GM12865 (cell line): ENCODE results near the gene FOXL1.

Experiments
- DNase-seq: peaks from one replicate; pipeline ENCODE4 v3.0.0; 2010; ENCODE audit warnings: low read depth
- H3K4me3 ChIP-seq: 2 replicates; pipeline ENCODE4 v1.5.1; 2011; ENCODE audit warnings: mild to moderate bottlenecking, low read depth, low read length, control low read depth
- CTCF ChIP-seq: IDR thresholded peaks from 2 replicates; pipeline ENCODE4 v1.5.1; 2011; ENCODE audit warnings: low read length, control low read depth, low read depth, inconsistent platforms; ENCODE audit not compliant: insufficient read depth; ENCODE audit errors: missing control alignments

FOXL1 gene

DNA sequence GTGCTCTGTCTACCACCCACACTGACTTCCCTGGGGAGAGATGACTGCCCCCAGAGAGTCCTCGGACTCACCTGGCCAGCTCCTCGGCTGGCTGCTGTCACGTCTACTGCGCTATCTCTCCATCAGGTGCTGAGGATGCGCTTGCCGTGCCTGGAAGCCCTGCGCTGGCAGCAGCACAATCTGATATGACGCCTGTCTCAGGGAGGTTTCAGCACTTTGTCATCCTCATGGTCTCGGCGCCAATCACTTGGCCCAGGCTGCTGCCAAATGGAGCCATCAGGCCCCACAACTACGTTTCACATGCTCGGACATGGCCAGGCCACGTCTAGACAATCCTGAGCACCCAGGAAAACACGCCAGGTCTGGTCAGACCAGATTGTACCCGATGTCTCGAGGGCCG, 46.7 kb downstream of the FOXL1 start:
- TF ChIP-seq CTCF: no peak
- H3K4me3 ChIP-seq: no peak overlapping the region
- DNase-seq: no peak

- no peak for TF ChIP-seq CTCF
- no peak overlapping the region for H3K4me3 ChIP-seq
- no peak for DNase-seq
These were observed 47.5 kb downstream of the FOXL1 start for GRCh38 chr16:86625821-86626220.

GRCh38 chr16:86626284-86626683, 47.9 kb downstream of the FOXL1 start:
- DNase-seq: no peak
- TF ChIP-seq CTCF: no peak
- H3K4me3 ChIP-seq: no peak overlapping the region

DNA sequence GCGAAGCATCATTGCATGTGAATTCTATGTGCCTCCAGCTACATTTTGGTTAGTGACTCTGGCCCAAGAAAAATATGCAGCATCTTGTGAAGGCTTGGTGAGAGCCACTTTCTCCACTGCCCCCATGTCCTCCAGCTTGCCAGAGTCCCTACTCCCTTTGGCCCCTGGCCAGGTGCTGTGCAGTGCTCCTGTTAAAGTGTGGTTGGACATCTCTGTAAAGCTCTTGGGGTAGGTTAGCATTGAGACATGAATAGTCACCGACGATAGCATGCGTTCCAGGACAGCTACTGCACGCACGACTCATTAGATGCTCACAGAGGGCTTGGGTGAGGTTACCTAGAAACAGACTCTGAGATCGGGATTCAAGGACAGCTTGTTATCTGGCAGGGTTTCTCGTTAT, 48.6 kb downstream of the FOXL1 start:
- H3K4me3 ChIP-seq: no peak overlapping the region
- TF ChIP-seq CTCF: no peak
- DNase-seq: no peak

GRCh38 chr16:86628614-86629013, 50.3 kb downstream of the FOXL1 start:
- H3K4me3 ChIP-seq: no peak overlapping the region
- DNase-seq: no peak
- no peak for TF ChIP-seq CTCF

DNA sequence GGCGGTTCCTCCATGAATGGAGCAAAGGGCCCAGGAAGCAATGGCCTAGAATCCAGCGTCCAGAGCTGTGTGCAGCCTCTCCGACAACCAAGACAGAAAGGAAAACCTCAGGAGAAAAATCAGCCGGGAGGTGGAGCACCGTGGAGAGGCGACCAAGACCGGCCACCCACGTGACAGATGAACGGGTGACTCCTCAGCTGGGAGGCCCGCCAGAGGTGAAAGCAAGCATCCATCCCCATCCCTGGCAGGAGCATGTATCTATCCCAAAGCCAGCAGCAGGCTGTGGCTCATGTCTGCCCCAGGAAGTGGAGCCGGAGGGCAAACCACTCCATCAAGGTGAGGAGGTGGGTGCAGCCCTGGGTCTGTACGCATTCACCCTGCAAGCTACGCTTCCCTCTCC, 52.1 kb downstream of the FOXL1 start:
- TF ChIP-seq CTCF: no peak
- H3K4me3 ChIP-seq: no peak overlapping the region
- no peak for DNase-seq

- no peak for TF ChIP-seq CTCF
- H3K4me3 ChIP-seq: no peak overlapping the region
- no peak for DNase-seq
These were observed 53.1 kb downstream of the FOXL1 start for GRCh38 chr16:86631444-86631843.
